ENCODE measurements around the gene PDE1A.
A peak's percentile ranks its signal among the peaks of the same experiment; 100 is the strongest.

Gene PDE1A

GRCh38 chr2:182266909-182267308 is 159.9 kb downstream of the PDE1A start:
- no peak for DNase-seq
- ATAC-seq, result no peak

DNA sequence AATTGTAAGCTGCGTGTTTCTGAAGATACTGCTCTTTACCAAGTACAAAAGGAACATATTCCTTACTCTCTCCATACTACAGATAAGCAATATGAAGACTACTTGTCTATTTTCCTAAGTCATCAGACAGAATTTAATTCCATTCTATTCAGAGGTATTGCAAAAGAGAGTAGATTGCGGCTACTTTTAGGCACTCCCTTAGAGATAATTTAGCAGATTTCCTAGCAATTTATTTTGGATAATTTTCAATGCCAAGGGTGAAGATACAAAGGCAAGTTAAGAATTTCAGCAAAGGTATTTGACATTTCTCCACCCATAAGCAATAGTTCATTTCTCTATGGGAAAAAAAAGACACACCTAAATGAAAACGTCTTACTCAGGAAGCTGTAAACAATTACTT is 161.1 kb downstream of the PDE1A start:
- ATAC-seq, result no peak
- DNase-seq, result no peak

GRCh38 chr2:182261860-182262387 is 164.9 kb downstream of the PDE1A start:
- no peak for DNase-seq
- no peak for ATAC-seq

DNA sequence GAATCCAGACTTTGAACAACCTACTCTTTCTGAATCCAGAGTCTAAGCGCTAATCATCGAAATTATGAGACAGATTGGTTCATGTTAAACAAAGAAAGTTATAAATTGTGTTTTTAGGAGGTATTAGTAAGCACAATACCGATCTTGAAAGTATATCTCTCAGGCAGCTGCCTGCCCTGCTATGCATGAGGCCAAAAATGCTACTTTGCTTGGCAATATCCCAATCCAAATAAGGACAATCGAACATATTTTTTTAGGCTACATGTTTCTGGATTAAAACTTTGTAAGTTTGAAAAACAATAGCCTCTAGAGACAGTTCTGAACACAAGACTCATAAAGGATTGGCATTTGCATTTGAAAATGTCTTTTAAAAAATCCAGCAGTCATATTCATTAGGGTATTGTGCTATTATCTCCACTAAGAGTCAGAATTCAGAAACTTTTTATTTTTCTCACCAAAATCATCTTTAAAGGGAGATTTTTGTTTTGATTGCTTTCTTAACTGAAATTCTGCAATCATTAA is 167.1 kb downstream of the PDE1A start:
- no peak for DNase-seq

DNA sequence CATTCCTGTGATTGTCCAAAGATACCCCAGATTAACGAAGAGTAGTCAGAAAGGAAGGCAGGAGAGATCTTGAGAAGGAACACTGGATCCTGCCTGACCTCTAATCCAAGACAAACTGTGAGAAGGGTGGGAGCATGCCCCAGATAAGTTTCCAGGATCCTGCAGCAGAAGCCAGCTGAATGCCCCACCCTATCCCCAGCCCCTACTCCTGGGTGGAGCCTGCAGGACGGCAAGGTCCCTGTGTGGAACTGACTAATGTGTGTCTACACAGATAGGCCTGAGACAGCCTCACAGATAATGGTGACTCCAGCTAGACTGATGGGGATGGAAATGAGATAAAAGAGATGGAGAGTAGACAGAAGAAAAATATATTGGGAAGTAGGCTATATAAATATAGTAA is 174.3 kb downstream of the PDE1A start:
- peak; percentile 36 for ATAC-seq
- DNase-seq, result no peak

More for the DNA sequence above, 167.1 kb downstream of the PDE1A start:
- no peak for ATAC-seq

GRCh38 chr2:182248898-182249297 is 177.9 kb downstream of the PDE1A start:
- DNase-seq (no peak), ATAC-seq (no peak)

- DNase-seq (no peak), ATAC-seq (no peak)
These were observed 178.5 kb downstream of the PDE1A start for GRCh38 chr2:182248362-182248761.

- ATAC-seq (no peak), DNase-seq (no peak)
These were observed 179.0 kb downstream of the PDE1A start for GRCh38 chr2:182247831-182248230.

DNA sequence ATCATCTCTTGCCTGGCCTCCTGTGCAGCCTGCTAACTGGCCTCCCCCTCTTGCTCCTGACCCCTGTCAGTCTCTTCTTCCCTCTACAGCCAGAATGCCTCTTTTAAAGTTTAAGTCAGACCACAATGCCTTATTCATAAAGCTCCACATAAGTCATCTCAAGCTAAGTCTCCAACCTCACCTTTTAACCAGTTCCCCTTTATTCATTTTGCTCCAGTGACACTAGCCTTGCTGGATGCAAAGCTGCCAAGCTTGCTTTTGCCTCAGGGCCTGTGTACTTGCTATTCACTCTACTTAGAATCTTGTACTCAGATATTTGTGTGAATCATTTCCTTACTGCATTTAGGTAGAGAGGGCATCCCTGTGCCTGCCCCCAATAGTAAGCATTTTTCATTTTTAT is 180.9 kb downstream of the PDE1A start:
- ATAC-seq (no peak), DNase-seq (no peak)

DNA sequence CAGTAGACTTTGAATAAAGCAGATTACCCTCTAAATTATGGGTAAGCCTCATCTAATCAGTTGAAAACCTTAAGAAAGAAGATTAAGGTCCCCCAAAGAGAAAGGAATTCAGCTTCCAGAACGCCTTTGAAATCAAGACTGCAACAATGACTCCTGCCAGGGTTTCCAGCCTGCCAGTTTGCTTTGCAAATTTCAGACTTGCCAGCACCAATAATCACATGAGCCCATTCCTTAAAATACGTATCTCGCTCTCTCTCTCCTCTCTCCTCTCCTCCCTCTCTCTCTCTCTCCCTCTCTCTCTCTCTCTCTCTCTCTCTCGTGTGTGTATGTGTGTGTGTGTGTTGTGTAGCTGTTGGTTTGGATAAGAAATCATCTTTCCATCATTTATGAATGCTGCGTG is 184.2 kb downstream of the PDE1A start:
- DNase-seq (no peak), ATAC-seq (no peak)

DNA sequence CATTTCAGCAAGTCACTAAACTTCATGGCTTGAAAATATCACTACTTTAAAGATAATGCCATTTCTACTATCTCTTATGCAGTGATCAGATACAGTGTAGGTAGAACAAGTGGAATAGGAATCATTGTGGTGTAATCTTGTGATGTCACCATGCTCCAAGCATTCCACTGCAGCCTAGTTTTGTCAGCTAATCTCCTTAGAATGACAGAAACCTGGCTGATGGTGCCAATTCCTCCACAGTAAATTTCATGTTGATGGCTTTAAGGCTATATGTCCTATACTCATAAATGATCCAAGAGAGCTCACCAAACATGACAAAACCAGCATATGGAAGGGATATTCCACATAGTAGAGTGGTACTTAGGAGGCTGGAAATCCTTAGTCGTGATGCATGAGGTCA is 184.9 kb downstream of the PDE1A start:
- ATAC-seq, result no peak
- no peak for DNase-seq

DNA sequence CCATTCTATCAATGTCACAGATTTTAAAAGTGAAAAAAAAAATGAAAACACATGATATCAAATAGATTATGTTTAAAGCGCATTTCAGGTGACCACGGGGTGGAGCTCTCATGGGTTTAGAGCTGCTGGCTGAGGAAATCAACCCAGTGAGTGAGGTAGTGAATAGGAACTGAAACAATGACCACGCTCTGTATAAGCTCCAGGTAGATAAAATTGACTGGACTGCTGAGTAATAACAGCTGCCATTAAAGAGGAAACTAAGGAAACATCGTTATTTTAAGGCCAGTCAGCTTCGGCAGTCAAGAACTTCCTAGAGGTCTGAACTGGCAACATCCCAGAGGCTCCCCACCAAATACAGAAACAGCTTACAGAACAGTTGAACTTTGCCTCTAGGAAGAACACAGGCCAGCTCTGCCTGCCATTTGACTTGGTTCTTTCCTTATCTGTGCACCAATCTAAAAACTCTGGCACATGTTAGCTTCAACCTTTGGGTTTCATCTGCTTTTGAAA is 185.9 kb downstream of the PDE1A start:
- ATAC-seq (peak; percentile 32), DNase-seq (peak; percentile 5)

GRCh38 chr2:182230561-182230960 is 196.3 kb downstream of the PDE1A start:
- ATAC-seq (no peak), DNase-seq (no peak)

GRCh38 chr2:182229297-182229696 is 197.5 kb downstream of the PDE1A start:
- ATAC-seq (no peak), DNase-seq (no peak)

DNA sequence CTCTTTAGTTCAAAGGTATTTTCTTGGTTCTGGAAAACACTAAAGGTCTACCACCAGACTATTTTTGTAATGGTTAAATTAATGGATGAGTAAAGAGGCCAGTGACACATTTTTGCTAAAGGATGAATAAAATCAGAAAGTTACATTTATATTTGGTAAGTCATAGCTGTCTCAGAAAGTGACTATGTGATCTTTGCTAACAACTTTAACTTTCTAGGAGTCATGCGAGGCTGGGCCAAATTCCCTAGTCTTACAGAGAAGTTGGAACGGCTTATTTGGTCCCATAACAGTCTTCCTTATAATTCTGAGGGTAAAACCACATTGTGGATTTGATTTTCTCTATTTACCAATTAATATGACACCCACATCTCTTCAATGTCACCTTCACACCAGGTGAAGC is 198.1 kb downstream of the PDE1A start:
- ATAC-seq (no peak), DNase-seq (no peak)

DNA sequence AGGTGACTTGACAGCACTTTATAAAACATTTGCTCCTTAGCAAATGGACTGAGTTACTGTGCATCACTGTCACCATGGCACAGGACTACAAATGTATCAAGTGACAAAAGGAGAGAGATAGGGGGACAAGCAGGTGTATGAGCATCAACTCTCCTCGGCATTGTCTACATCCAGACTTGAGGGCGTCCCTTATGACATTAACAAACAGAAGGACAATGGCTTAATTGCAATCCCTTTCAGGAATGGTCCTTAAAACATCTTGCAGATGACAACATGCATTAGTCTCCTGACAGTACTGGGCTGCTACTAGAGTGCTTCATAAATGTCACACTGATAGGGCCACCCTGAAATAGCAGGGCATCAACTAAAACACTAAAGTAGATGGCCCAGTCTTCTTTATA is 198.8 kb downstream of the PDE1A start:
- ATAC-seq (no peak), DNase-seq (no peak)

GRCh38 chr2:182226807-182227206 is 200.0 kb downstream of the PDE1A start:
- DNase-seq (no peak), ATAC-seq (no peak)

DNA sequence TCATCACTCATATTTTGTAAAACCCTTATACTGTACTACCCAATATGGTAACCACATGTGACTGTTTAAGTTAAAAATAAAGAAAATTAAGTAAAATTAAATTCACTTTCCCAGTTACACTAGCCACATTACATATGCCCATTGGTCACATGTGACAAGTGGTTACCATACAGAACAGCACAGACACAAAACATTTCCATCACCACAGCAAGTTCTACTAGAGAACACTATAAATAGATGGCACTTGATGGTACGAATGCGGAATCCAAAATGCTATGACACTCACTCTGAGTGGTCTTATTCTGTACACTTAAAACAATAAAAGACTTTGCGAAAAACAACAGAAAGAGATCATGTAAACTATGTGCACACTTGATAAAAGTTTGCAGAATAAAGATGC is 202.2 kb downstream of the PDE1A start:
- DNase-seq (no peak), ATAC-seq (no peak)

DNA sequence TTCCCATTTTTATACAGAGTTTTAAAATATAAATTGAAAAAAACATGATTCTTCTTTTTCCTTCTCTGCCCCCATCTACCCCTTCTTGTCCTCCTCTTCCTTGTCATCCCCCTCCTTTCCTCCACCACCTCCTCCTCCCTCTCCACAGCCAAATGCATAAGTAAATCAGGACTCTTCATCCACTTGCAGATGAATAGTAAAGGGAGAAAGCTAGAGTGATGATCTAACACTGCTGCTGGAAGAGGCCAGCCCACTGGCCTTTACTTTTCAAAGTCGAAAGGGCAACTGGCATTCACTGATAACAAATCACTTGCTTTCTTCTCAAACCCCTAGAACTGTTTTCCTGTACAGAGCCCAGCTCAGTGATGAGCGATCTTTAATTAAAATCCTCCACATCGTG is 205.8 kb downstream of the PDE1A start:
- ATAC-seq (no peak), DNase-seq (no peak)

DNA sequence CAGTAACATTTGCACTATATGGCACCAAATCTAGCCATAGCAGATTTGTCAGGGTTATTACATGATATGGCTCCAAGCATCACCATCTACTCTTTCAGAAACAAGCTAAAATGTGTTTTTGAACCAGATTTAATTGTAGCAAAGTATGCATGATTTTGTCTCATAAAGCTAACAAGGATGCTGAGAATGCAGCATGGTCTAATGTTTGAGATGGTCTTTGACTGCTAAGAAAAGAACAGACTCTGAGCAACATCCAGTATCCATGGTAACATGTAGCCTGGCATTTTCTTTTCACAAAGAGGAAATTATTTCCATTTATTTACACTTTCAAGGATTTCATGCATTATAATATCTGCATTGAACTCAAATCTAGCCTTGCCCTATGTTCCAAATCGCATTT is 206.5 kb downstream of the PDE1A start:
- DNase-seq, result no peak
- no peak for ATAC-seq

DNA sequence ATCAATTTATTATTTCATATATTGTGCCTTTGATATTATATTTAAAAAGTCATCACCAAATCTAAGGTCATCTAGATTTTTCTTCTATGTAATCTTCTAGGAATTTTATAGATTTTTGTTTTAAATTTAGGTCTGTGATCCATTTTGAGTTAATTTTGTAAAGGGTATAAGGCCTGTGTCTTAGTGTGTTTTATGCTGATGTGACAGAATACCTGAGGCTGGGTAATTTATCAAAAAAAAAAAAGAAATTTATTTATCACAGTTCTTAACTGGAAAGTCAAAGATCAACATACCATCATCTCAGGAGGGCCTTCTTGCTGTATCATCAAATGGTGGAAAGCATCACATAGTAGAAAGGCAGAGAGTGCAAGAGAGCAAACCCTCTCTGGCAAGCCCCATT is 216.2 kb downstream of the PDE1A start:
- DNase-seq (no peak), ATAC-seq (no peak)

DNA sequence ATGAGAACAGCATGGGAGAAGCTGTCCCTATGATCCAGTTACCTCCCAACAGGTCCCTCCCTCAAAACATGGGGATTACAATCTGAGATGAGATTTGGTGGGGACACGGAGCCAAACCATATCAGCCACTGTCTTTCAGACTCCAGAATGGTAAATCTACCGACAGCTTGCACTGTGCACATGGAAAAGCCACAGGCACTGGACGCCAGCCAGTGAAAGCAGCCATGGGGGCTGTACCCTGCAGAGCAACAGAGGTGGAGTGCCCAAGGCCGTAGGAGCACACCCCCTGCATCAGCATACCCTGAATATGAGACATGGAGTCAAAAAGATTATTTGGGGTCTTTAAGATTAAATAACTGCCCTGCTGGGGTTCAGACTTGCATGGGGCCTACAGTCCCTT is 218.4 kb downstream of the PDE1A start:
- ATAC-seq, result no peak
- no peak for DNase-seq

- no peak for ATAC-seq
These were observed 219.6 kb downstream of the PDE1A start for GRCh38 chr2:182207049-182207746.

DNA sequence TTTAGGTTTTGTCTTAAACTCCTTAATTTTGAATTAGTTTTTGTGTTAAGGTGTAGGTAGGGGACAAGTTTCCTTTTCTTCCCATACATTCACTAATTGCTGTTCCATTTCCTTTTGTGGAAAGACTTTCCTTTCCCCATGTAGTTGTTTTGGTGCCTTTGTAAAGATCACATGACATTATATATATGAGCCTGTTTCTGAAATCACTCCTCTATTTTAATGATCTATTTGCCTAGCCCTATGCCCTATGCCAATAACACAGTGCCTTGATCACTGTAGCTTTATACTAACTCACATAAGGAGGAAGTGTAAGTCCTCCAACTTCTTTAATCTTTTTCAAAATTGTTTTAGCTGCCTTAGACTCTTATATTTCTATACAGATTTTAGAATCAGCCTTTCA is 229.3 kb downstream of the PDE1A start:
- ATAC-seq (no peak), DNase-seq (no peak)

More at GRCh38 chr2:182207049-182207746, 219.6 kb downstream of the PDE1A start:
- no peak for DNase-seq
